Spleen (tissue), 11 donors: ENCODE data around the gene OCRL. TPM values are rescaled to one million over a fixed set of nuclear protein-coding genes. Genes with fewer than 3 reads are reported as not detected.

Experiments used
- DNase-seq: peaks from one replicate; pipeline ENCODE4 v3.0.0-alpha.2; 2020
- H3K27ac ChIP-seq, 8 donors: fragments of 200-600 bp; sonication (generic) in 7 of 8; 1 replicate in 4 of 8; 2 replicates in 4 of 8; pipeline versions ENCODE4 v1.5.0 to v1.8.0; 2016 to 2021; ENCODE audit warnings: inconsistent platforms in 4 of 8, mild to moderate bottlenecking in 4 of 8, moderate library complexity in 1 of 8
- H3K27me3 ChIP-seq, 7 donors: fragments of 200-600 bp; sonication (generic) in 6 of 7; replicated peaks in 1 of 7; 1 replicate in 4 of 7; 2 replicates in 3 of 7; pipeline versions ENCODE4 v1.5.0 to v1.8.0; 2016 to 2021; ENCODE audit warnings: inconsistent platforms in 3 of 7, mild to moderate bottlenecking in 1 of 7
- H3K36me3 ChIP-seq, 6 donors: fragments of 200-600 bp; sonication (generic) in 5 of 6; 1 replicate in 4 of 6; 2 replicates in 2 of 6; pipeline versions ENCODE4 v1.5.0 to v1.8.0; 2016 to 2021; ENCODE audit warnings: inconsistent platforms in 2 of 6
- H3K4me1 ChIP-seq, 6 donors: fragments of 200-600 bp; sonication (generic) in 5 of 6; 1 replicate in 3 of 6; 2 replicates in 3 of 6; pipeline versions ENCODE4 v1.5.0 to v1.8.0; 2016 to 2021; ENCODE audit warnings: inconsistent platforms in 3 of 6
- H3K4me3 ChIP-seq, 8 donors: fragments of 200-600 bp; sonication (generic) in 7 of 8; 1 replicate in 4 of 8; 2 replicates in 4 of 8; pipeline versions ENCODE4 v1.5.0 to v1.8.0; 2016 to 2021; ENCODE audit warnings: inconsistent platforms in 4 of 8, mild to moderate bottlenecking in 4 of 8, moderate library complexity in 2 of 8
- H3K9me3 ChIP-seq, 8 donors: fragments of 200-600 bp; sonication (generic) in 7 of 8; 1 replicate in 4 of 8; 2 replicates in 4 of 8; pipeline versions ENCODE4 v1.5.0 to v1.8.0; 2016 to 2021; ENCODE audit warnings: inconsistent platforms in 4 of 8
- POLR2A ChIP-seq, 3 donors: fragments of 450-650 bp; IDR thresholded peaks; one replicate each; pipeline ENCODE4 v1.5.1; 2017; ENCODE audit warnings: antibody characterized with exemption in 3 of 3, mild to moderate bottlenecking in 1 of 3
- POLR2AphosphoS5 ChIP-seq, 3 donors: sonication (generic); formaldehyde crosslinking; IDR thresholded peaks; one replicate each; pipeline ENCODE4 v1.5.1; 2017; ENCODE audit warnings: antibody characterized with exemption in 3 of 3
- WGBS, 5 donors: extraction: QIAGEN DNeasy Blood & Tissue Kit in 3 of 5; methylation state at CpG; one replicate each; pipeline versions ENCODE4 v1.1.5 to v1.1.7; 2013 to 2018; 5-methylcytosine and 5-hydroxymethylcytosine counted together
- intact Hi-C: fragments of 100-400 bp; cut with DNase I; formaldehyde crosslinking; loops from one replicate; pipeline ENCODE4 v1.15.0; 2023; ENCODE audit warnings: low total_unique reads
- polyA plus RNA-seq, 3 donors: library from polyadenylated mRNA; stranded (reverse); fragments of 200-250 nt; gene quantifications; one replicate each; pipeline ENCODE4 v1.2.1, GENCODE V29; 2013
- total RNA-seq, 7 donors: library from RNA; depleted of rRNA in 3 of 7; stranded (reverse); fragments of >200 nt in 3 of 7; fragmentation: NEBNext Ultra II Directional in 4 of 7; extraction: Animal tissue kit (Norgen Biotek cat#: 25700) in 4 of 7; gene quantifications; one replicate each; pipeline versions ENCODE4 v1.1.0 to v1.2.1, GENCODE V29; 2016 to 2021
- TF ChIP-seq, protein P1 (sequence below), 11 experiments: fragments of 200-600 bp in 7 of 11; fragments of 450-650 bp in 4 of 11; sonication (generic) in 4 of 11; IDR thresholded peaks in 8 of 11; conservative IDR thresholded peaks in 3 of 11; 1 replicate in 7 of 11; 2 replicates in 4 of 11; pipeline versions ENCODE4 v1.4.0 to v1.8.0; 2016 to 2021; ENCODE audit warnings: antibody characterized with exemption in 11 of 11, inconsistent platforms in 4 of 11, mild to moderate bottlenecking in 1 of 11
- donor health status: healthy with polysubstance abuse.
- donor health status: DM: no; HTN: no; CAD: no; lungs with moderate emphysema.
- donor health status: DM: no; HTN: no; CAD: no.
- donor health status: Bipolar disorder and iron deficiency.
- donor health status: healthy.
- donor health status: DM: no; HTN: no; CAD: no.
- donor health status: DM: yes; HTN: yes; CAD: no.

Gene OCRL
- total and polyA plus RNA-seq, 10 donors = 3.2 to 16.9 (median 11.2) TPM

- Histone ChIP-seq H3K27me3 (peaks cover 0 to 12% (median 0%) of the 10 kb centered on the region in 7 donors), H3K9me3 (no peaks in the 10 kb centered on the region), H3K27ac (no peak overlapping the region), H3K4me1 (no peaks in the 10 kb centered on the region), H3K4me3 (no peak overlapping the region), H3K36me3 (no peaks in the 10 kb centered on the region)
- WGBS, 5 donors = 40 to 52% (median 50%) methylated on average over 3 of the region's 3 CpGs
- TF ChIP-seq POLR2A (IDR thresholded peaks at IDR 0.05) (no peak), POLR2AphosphoS5 (IDR thresholded peaks at IDR 0.05) (no peak)
- TF ChIP-seq, protein P1, sequence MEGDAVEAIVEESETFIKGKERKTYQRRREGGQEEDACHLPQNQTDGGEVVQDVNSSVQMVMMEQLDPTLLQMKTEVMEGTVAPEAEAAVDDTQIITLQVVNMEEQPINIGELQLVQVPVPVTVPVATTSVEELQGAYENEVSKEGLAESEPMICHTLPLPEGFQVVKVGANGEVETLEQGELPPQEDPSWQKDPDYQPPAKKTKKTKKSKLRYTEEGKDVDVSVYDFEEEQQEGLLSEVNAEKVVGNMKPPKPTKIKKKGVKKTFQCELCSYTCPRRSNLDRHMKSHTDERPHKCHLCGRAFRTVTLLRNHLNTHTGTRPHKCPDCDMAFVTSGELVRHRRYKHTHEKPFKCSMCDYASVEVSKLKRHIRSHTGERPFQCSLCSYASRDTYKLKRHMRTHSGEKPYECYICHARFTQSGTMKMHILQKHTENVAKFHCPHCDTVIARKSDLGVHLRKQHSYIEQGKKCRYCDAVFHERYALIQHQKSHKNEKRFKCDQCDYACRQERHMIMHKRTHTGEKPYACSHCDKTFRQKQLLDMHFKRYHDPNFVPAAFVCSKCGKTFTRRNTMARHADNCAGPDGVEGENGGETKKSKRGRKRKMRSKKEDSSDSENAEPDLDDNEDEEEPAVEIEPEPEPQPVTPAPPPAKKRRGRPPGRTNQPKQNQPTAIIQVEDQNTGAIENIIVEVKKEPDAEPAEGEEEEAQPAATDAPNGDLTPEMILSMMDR (IDR thresholded peaks at IDR 0.05 in 8 of 11, conservative IDR thresholded peaks at IDR 0.05 in 3 of 11) = no peak
- intact Hi-C loops = no loop called here
- no peak for DNase-seq
Observed at GRCh38 chrX:129626026-129626425, 86.0 kb downstream of the OCRL start.

GRCh38 chrX:129629837-129630236 lies 89.8 kb downstream of the OCRL start:
- Histone ChIP-seq H3K4me1 (no peaks in the 10 kb centered on the region), H3K9me3 (no peaks in the 10 kb centered on the region), H3K27me3 (peaks cover 0 to 4% (median 0%) of the 10 kb centered on the region in 7 donors), H3K4me3 (no peak overlapping the region), H3K36me3 (no peaks in the 10 kb centered on the region), H3K27ac (no peak overlapping the region)
- no peak for DNase-seq
- intact Hi-C loops = loop anchor here (10.0 kb wide), 2 partner anchors 95 to 195 kb away; no protein-coding TSS in a partner anchor
- TF ChIP-seq, protein P1 (IDR thresholded peaks at IDR 0.05 in 8 of 11, conservative IDR thresholded peaks at IDR 0.05 in 3 of 11) = no peak
- 71 to 94% (median 78%) methylated on average over 3 to 7 of the region's 7 CpGs for WGBS, 5 donors

- intact Hi-C loops = loop anchor here (10.0 kb wide), 2 partner anchors 93 to 193 kb away; no protein-coding TSS in a partner anchor
Observed at GRCh38 chrX:129631849-129632248, 91.8 kb downstream of the OCRL start.

DNA sequence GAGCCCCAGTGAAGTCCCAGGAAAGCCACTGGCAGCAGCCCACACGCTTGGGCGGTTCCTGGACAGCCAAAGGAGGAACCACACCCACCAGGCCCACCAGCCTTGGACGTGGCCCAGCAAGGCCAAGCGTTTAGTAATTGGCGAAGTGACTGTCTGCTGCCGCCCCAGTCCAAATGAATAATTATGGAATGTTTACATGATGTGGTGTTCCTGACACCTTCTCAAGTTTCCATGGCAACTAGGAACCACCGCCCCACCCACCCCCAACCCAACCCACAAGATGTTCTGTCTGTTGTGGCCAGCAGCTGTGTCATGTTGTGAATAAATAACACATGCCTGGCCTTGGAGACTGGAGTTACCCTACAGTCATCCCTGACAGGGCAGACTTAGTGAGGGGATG lies 92.4 kb downstream of the OCRL start:
- H3K9me3 ChIP-seq = no peaks in the 10 kb centered on the region
- intact Hi-C loops = loop anchor here (10.0 kb wide), 2 partner anchors 92 to 192 kb away; no protein-coding TSS in a partner anchor

More at GRCh38 chrX:129631849-129632248, 91.8 kb downstream of the OCRL start:
- DNase-seq = no peak
- H3K27ac ChIP-seq = no peak overlapping the region
- no peaks in the 10 kb centered on the region for H3K36me3 ChIP-seq
- WGBS, 5 donors = 86 to 96% (median 91%) methylated on average over 5 of the region's 5 CpGs
- peaks cover 0 to 3% (median 0%) of the 10 kb centered on the region in 7 donors for H3K27me3 ChIP-seq
- H3K9me3 ChIP-seq = no peaks in the 10 kb centered on the region
- H3K4me3 ChIP-seq = no peak overlapping the region
- no peaks in the 10 kb centered on the region for H3K4me1 ChIP-seq
- TF ChIP-seq POLR2A (IDR thresholded peaks at IDR 0.05) (no peak), POLR2AphosphoS5 (IDR thresholded peaks at IDR 0.05) (no peak)
- TF ChIP-seq, protein P1 (IDR thresholded peaks at IDR 0.05 in 8 of 11, conservative IDR thresholded peaks at IDR 0.05 in 3 of 11) = no peak

More for the DNA sequence above, 92.4 kb downstream of the OCRL start:
- Histone ChIP-seq H3K27ac (no peak overlapping the region), H3K4me1 (peaks cover 0 to 5% (median 3%) of the 10 kb centered on the region in 6 donors), H3K27me3 (no peaks in the 10 kb centered on the region), H3K36me3 (no peaks in the 10 kb centered on the region), H3K4me3 (no peak overlapping the region)
- WGBS, 5 donors = 63 to 100% (median 75%) methylated on average over 1 to 7 of the region's 7 CpGs
- TF ChIP-seq, protein P1 (IDR thresholded peaks at IDR 0.05 in 8 of 11, conservative IDR thresholded peaks at IDR 0.05 in 3 of 11) = no peak
- TF ChIP-seq POLR2A (IDR thresholded peaks at IDR 0.05) = no peak
- TF ChIP-seq POLR2AphosphoS5 (IDR thresholded peaks at IDR 0.05) = no peak
- no peak for DNase-seq
